Activated CD8-positive, alpha-beta memory T cell treated with anti-CD3 and anti-CD28 coated beads for 36 hours (primary cell): ENCODE measurements around the gene PRTN3. TPM values are rescaled to one million over a fixed set of nuclear protein-coding genes. Genes with fewer than 3 reads are reported as not detected.
"Not testable (repeated sequence)": the region's sequence is repeated elsewhere in the genome, so short reads cannot be mapped to it uniquely, and the experiment has no call there.

Experiments
- CTCF ChIA-PET: fragments of 350-600 bp; sonication (Branson Sonifier 250); formaldehyde crosslinking; loops from one replicate; lab custom pipeline; 2021; ENCODE audit warnings: antibody characterized with exemption; lab: Charles Lee
- POLR2A ChIA-PET: fragments of 350-600 bp; sonication (Branson Sonifier 250); formaldehyde crosslinking; loops from one replicate; lab custom pipeline; 2021; ENCODE audit warnings: antibody characterized with exemption; lab: Charles Lee
- total RNA-seq, 2 experiments: library from RNA; stranded (reverse); gene quantifications; one replicate each; pipeline ENCODE4 v1.2.3, GENCODE V29; 2021

The PRTN3 gene
- total RNA-seq, 2 experiments from 2014 or later, result not detected

- POLR2A ChIA-PET, result no interaction called here
Measured at GRCh38 chr19:831407-832369, 9.1 kb upstream of the PRTN3 start.

GRCh38 chr19:834216-834615, 6.6 kb upstream of the PRTN3 start:
- POLR2A ChIA-PET, result no interaction called here
- CTCF ChIA-PET, result no interaction called here

More at GRCh38 chr19:831407-832369, 9.1 kb upstream of the PRTN3 start:
- CTCF ChIA-PET, result interaction anchor here (0.8 kb wide), 1 partner anchor 61 kb away, joined by 3 read pairs; no protein-coding TSS in a partner anchor

- POLR2A ChIA-PET, result no interaction called here
Measured at GRCh38 chr19:835210-835810, 5.5 kb upstream of the PRTN3 start.

GRCh38 chr19:842802-843179, 2.0 kb downstream of the PRTN3 start:
- CTCF ChIA-PET, result interaction anchor here (1.1 to 1.7 kb wide), 3 partner anchors 14 to 77 kb away, joined by 3 to 6 read pairs (median 3); no protein-coding TSS in a partner anchor
- POLR2A ChIA-PET, result not testable (repeated sequence)

More at GRCh38 chr19:835210-835810, 5.5 kb upstream of the PRTN3 start:
- CTCF ChIA-PET, result no interaction called here

- ChIA-PET POLR2A (no interaction called here), CTCF (interaction anchor here (1.1 to 1.7 kb wide), 3 partner anchors 13 to 76 kb away, joined by 3 to 6 read pairs (median 3); no protein-coding TSS in a partner anchor)
Measured at GRCh38 chr19:843180-843835, 2.5 kb downstream of the PRTN3 start.

GRCh38 chr19:843836-844545, 3.2 kb downstream of the PRTN3 start:
- ChIA-PET POLR2A (no interaction called here), CTCF (interaction anchor here (1.1 to 1.5 kb wide), 2 partner anchors 12 to 76 kb away, joined by 3 to 6 read pairs; no protein-coding TSS in a partner anchor)

- ChIA-PET POLR2A (no interaction called here), CTCF (no interaction called here)
Measured at GRCh38 chr19:844546-844971, 3.8 kb downstream of the PRTN3 start.

- ChIA-PET POLR2A (no interaction called here), CTCF (interaction anchor here (0.7 kb wide), 1 partner anchor 19 kb away, joined by 5 read pairs; no protein-coding TSS in a partner anchor)
Measured at GRCh38 chr19:845707-846521, 5.1 kb downstream of the PRTN3 start.

- POLR2A ChIA-PET, result no interaction called here
- CTCF ChIA-PET, result interaction anchor here (1.1 kb wide), 1 partner anchor 74 kb away, joined by 6 read pairs; no protein-coding TSS in a partner anchor
Measured at GRCh38 chr19:848386-848921, 7.7 kb downstream of the PRTN3 start.

- POLR2A ChIA-PET, result not testable (repeated sequence)
- CTCF ChIA-PET, result interaction anchor here (0.6 to 1.1 kb wide), 2 partner anchors 73 to 355 kb away, joined by 3 to 6 read pairs; no protein-coding TSS in a partner anchor
Measured at GRCh38 chr19:849195-849594, 8.4 kb downstream of the PRTN3 start.

GRCh38 chr19:850221-850978, 9.6 kb downstream of the PRTN3 start:
- ChIA-PET POLR2A (no interaction called here), CTCF (interaction anchor here (0.5 kb wide), 1 partner anchor 81 kb away, joined by 3 read pairs; no protein-coding TSS in a partner anchor)

GRCh38 chr19:850979-851335, 10.2 kb downstream of the PRTN3 start:
- ChIA-PET POLR2A (no interaction called here), CTCF (no interaction called here)

- ChIA-PET POLR2A (no interaction called here), CTCF (no interaction called here)
Measured at GRCh38 chr19:852136-853013, 11.6 kb downstream of the PRTN3 start, which contains the start of gene ELANE. Gene ELANE, plus strand, starts transcription at chr19:852303. Its CDS starts 26 bp downstream, at chr19:852329.

- ChIA-PET POLR2A (no interaction called here), CTCF (no interaction called here)
Measured at GRCh38 chr19:853014-853585, 12.3 kb downstream of the PRTN3 start.

GRCh38 chr19:853614-854220, 12.9 kb downstream of the PRTN3 start:
- POLR2A ChIA-PET, result not testable (repeated sequence)
- CTCF ChIA-PET, result interaction anchor here (1.0 kb wide), 1 partner anchor 10 kb away, joined by 3 read pairs; no protein-coding TSS in a partner anchor
